ENCODE results near the gene CXorf66.
"Not testable (repeated sequence)": the region's sequence is repeated elsewhere in the genome, so short reads cannot be mapped to it uniquely, and the experiment has no call there.

The CXorf66 gene

GRCh38 chrX:139969286-139969685 is 4.0 kb upstream of the CXorf66 start:
- no peak for TF ChIP-seq ZFX (IDR thresholded peaks at IDR 0.05; ENCODE audit: borderline replicate concordance)
- TF ChIP-seq CTCF (IDR thresholded peaks at IDR 0.05): no peak
- no peak overlapping the region for H3K27ac ChIP-seq

GRCh38 chrX:139967750-139968149 is 2.4 kb upstream of the CXorf66 start:
- H3K27ac ChIP-seq: no peak overlapping the region

GRCh38 chrX:139967300-139967699 is 2.0 kb upstream of the CXorf66 start:
- H3K27ac ChIP-seq: no peak overlapping the region
- peak; percentile 21 for TF ChIP-seq CTCF (IDR thresholded peaks at IDR 0.05)
- no peak for TF ChIP-seq ZFX (IDR thresholded peaks at IDR 0.05; ENCODE audit: borderline replicate concordance)

More at GRCh38 chrX:139967750-139968149, 2.4 kb upstream of the CXorf66 start:
- TF ChIP-seq CTCF (IDR thresholded peaks at IDR 0.05) (no peak), ZFX (IDR thresholded peaks at IDR 0.05; ENCODE audit: borderline replicate concordance) (no peak)

- peak; percentile 77 for TF ChIP-seq CTCF (IDR thresholded peaks at IDR 0.05)
- not testable (repeated sequence) for H3K27ac ChIP-seq
Measured at GRCh38 chrX:139966159-139966558, 838 bp upstream of the CXorf66 start.

- H3K27ac ChIP-seq: not testable (repeated sequence)
Measured at GRCh38 chrX:139961091-139961490, 4.2 kb downstream of the CXorf66 start.

- TF ChIP-seq CTCF (IDR thresholded peaks at IDR 0.05): no peak
- TF ChIP-seq ZFX (IDR thresholded peaks at IDR 0.05; ENCODE audit: borderline replicate concordance): no peak
- H3K27ac ChIP-seq: no peak overlapping the region
Measured at GRCh38 chrX:139949703-139950102, 15.6 kb downstream of the CXorf66 start.

- TF ChIP-seq CTCF (IDR thresholded peaks at IDR 0.05) (no peak), ZFX (IDR thresholded peaks at IDR 0.05; ENCODE audit: borderline replicate concordance) (no peak)
- no peak overlapping the region for H3K27ac ChIP-seq
Measured at GRCh38 chrX:139945075-139945474, 20.2 kb downstream of the CXorf66 start.

GRCh38 chrX:139936259-139936658 is 29.1 kb downstream of the CXorf66 start:
- no peak overlapping the region for H3K27ac ChIP-seq
- TF ChIP-seq CTCF (IDR thresholded peaks at IDR 0.05) (no peak), ZFX (IDR thresholded peaks at IDR 0.05; ENCODE audit: borderline replicate concordance) (no peak)

Data from 22Rv1 (cell line).